NB4 (cell line): Measurements from ENCODE around the gene CDK9.

Experiments
- CTCF ChIP-seq: IDR thresholded peaks from one replicate; pipeline ENCODE4 v1.5.1; 2012; ENCODE audit warnings: low read depth, low read length
- TF ChIP-seq, protein P1 (sequence below): IDR thresholded peaks from 2 replicates; pipeline ENCODE4 v1.6.1; 2011; ENCODE audit warnings: low read depth, low read length

- TF ChIP-seq CTCF: no peak
- TF ChIP-seq, protein P1, sequence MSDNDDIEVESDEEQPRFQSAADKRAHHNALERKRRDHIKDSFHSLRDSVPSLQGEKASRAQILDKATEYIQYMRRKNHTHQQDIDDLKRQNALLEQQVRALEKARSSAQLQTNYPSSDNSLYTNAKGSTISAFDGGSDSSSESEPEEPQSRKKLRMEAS: no peak
Observed at GRCh38 chr9:127838375-127839078, 52.7 kb downstream of the CDK9 start.
